ENCODE data around the gene KLHL8.

Gene KLHL8

GRCh38 chr4:87122252-87122651 is 98.2 kb downstream of the KLHL8 start:
- DNase-seq (ENCODE audit: low read depth in 1 of 2, low spot score in 1 of 2) = no peak

GRCh38 chr4:87121341-87122065 is 98.9 kb downstream of the KLHL8 start:
- no peak for DNase-seq (ENCODE audit: low read depth in 1 of 2, low spot score in 1 of 2)

GRCh38 chr4:87120411-87121162 is 99.8 kb downstream of the KLHL8 start:
- DNase-seq (ENCODE audit: low read depth in 1 of 2, low spot score in 1 of 2) = no peak

GRCh38 chr4:87120010-87120409 is 100.4 kb downstream of the KLHL8 start:
- no peak for DNase-seq (ENCODE audit: low read depth in 1 of 2, low spot score in 1 of 2)

GRCh38 chr4:87118826-87119225 is 101.6 kb downstream of the KLHL8 start:
- no peak for DNase-seq (ENCODE audit: low read depth in 1 of 2, low spot score in 1 of 2)

- no peak for DNase-seq (ENCODE audit: low read depth in 1 of 2, low spot score in 1 of 2)
These were observed 102.0 kb downstream of the KLHL8 start for GRCh38 chr4:87118421-87118820.

- no peak for DNase-seq (ENCODE audit: low read depth in 1 of 2, low spot score in 1 of 2)
These were observed 102.7 kb downstream of the KLHL8 start for GRCh38 chr4:87117732-87118075.

- no peak for DNase-seq (ENCODE audit: low read depth in 1 of 2, low spot score in 1 of 2)
These were observed 103.2 kb downstream of the KLHL8 start for GRCh38 chr4:87117051-87117731.

- DNase-seq (ENCODE audit: low read depth in 1 of 2, low spot score in 1 of 2) = no peak
These were observed 104.2 kb downstream of the KLHL8 start for GRCh38 chr4:87116231-87116630.

GRCh38 chr4:87114245-87115062 is 106.0 kb downstream of the KLHL8 start:
- DNase-seq (ENCODE audit: low read depth in 1 of 2, low spot score in 1 of 2) = no peak

- no peak for DNase-seq (ENCODE audit: low read depth in 1 of 2, low spot score in 1 of 2)
These were observed 108.4 kb downstream of the KLHL8 start for GRCh38 chr4:87112063-87112462.
